Measurements from ENCODE around the gene FGF18. TPM values are rescaled to one million over a fixed set of nuclear protein-coding genes. Genes with fewer than 3 reads are reported as not detected.

The FGF18 gene, protein sequence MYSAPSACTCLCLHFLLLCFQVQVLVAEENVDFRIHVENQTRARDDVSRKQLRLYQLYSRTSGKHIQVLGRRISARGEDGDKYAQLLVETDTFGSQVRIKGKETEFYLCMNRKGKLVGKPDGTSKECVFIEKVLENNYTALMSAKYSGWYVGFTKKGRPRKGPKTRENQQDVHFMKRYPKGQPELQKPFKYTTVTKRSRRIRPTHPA
- 0.29 and 0.99 TPM in 2 replicates for total RNA-seq

DNA sequence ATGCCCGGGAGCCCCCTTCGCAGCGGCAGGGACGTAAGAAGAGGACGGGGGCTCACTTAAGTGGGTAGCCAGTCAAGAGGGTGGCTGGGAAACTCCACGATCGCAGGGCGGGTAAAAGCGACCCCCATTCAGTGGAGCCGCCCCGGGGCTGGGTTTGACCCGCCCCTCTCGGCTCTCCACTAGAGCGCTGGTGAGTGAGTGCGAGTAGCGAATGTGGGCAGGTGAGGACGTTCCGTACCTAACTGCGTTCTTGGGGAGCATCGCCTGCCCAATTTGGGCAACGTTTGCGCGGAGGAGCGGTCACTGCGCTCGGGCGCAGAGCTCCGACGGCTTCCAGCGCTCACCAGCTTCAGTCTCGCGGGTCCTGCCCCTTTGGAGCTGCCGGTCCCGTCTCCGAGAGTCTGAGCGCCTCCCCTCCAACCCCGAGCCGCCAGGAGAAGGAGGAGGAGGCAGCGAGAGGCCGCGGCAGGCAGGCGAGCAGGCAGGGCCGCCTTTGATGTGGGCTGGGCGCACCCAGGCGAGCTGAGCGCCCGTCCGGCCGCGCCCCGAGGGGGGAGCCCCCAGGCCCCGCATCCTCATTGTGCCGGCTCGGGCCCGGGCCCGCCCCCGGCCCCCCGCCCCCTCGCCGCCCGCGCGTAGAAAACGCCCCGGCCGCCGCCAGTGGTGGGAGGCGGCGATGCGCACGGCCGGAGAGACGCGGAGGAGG lies at the start of gene FGF18:
Gene FGF18, plus strand, starts transcription at position 666 of the 706 bp plus-strand sequence. CDS start 553 bp downstream, outside the sequence.

DNA sequence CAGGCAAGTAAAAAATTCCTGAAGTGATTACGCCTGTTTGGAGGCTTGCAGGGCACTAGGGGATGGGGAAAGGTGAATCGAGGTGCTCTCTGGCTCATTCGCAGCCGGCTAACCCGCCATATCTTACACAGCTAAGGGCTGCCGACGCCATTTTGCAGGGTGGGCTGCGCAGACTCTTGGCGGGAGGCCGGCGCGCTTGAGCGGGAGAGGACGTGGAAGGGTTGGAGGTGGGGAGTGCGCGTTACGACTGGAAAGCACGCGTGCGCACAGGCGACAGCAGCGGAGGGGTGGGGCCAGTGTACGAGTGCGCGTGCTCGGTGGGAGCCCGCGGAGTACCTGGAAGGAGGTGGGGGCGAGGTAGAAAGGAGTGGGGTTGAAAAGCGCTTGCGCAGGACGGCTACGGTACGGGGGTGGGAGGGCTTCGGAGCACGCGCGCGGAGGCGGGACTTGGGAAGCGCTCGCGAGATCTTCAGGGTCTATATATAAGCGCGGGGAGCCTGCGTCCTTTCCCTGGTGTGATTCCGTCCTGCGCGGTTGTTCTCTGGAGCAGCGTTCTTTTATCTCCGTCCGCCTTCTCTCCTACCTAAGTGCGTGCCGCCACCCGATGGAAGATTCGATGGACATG lies 32.0 kb upstream of the FGF18 start, which contains the start of gene NPM1:
Gene NPM1, plus strand, starts transcription at position 505 of the 625 bp plus-strand sequence. Its CDS starts 100 bp downstream, at position 605.

Other genes starting within 250 kb of the FGF18 start
- not detected in 2 replicates for gene TLX3, start 110.4 kb upstream of the FGF18 start, total RNA-seq
- 947 and 1,888 TPM in 2 replicates for gene NPM1, start 31.8 kb upstream of the FGF18 start, total RNA-seq